Measurements from ENCODE around the gene QDPR.
A peak's percentile ranks its signal among the peaks of the same experiment; 100 is the strongest.

Gene QDPR

GRCh38 chr4:17493619-17494018 lies 18.3 kb downstream of the QDPR start:
- TF ChIP-seq Cebpa-rat (IDR thresholded peaks at IDR 0.05), result no peak
- H4K20me1 ChIP-seq, result peaks cover 12% of the 10 kb centered on the region; the same call in 1 of the 2 replicates
- peaks cover 26% of the 10 kb centered on the region for H3K4me1 ChIP-seq
- H3K27ac ChIP-seq, result no peak overlapping the region
- no peak overlapping the region for H3K4me2 ChIP-seq
- no peaks in the 10 kb centered on the region for H3K27me3 ChIP-seq
- H3K36me3 ChIP-seq, result peaks cover 94% of the 10 kb centered on the region
- no peak overlapping the region for H3K4me3 ChIP-seq
- no peaks in the 10 kb centered on the region for H3K9me3 ChIP-seq
- H3K9ac ChIP-seq, result no peak overlapping the region

DNA sequence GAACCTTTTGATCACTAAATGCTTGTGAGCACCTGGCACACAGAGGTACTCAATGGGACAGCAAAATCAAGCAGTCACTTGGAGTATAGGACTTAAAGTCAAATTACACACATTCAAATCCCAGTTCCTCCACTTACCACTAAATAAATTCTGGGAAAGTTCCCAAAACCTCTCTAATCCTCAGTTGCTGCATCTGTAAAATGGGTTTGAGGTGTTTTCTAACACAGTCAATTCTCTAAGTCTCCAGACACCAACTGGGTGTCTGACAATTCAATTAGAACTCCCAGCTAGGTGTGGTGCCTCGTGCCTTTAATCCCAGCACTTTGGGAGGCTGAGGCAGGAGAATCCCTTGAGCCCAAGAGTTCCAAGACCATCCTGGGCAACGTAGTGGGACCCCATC lies 19.0 kb downstream of the QDPR start:
- Histone ChIP-seq H3K4me2 (no peak overlapping the region), H3K36me3 (peaks cover 95% of the 10 kb centered on the region), H3K9me3 (no peaks in the 10 kb centered on the region), H3K4me3 (no peak overlapping the region), H3K4me1 (peaks cover 29% of the 10 kb centered on the region), H3K27ac (no peak overlapping the region), H4K20me1 (peaks cover 12% of the 10 kb centered on the region; the same call in 1 of the 2 replicates), H3K9ac (no peak overlapping the region), H3K27me3 (no peaks in the 10 kb centered on the region)
- no peak for TF ChIP-seq Cebpa-rat (IDR thresholded peaks at IDR 0.05)

DNA sequence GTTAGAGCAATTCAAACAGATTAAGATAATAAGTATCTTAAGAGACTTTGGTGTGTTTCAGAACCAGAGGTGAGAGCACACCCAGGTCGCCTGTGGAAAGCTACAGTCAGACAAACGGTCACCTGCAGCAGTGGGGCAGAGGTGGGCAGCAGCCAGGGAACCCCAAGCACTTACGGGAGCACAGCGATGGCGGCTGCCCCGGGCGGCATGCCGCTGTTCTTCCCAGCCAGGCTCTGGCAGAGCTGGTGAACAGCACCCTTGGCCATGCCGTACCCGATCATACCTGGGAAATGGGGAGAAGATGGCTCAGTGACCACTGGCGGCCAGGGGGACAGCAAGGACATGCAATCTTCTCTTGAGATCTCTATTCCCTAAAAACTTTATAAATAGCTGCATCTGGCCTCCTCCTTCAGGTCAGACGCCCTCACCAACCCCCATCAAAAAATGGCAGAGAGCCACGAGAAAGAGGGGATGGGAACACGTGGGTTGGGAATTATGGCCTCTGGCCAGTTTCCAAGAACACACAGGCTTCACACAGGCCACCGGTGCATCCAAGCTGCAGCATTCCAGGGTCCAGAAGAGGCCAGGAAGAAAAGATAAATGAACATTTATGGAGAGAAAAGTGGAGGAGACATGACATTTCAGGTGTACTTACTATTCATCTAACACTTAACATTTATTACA lies 19.7 kb downstream of the QDPR start:
- Histone ChIP-seq H4K20me1 (peaks cover 12% of the 10 kb centered on the region; the same call in 1 of the 2 replicates), H3K4me3 (no peak overlapping the region), H3K9me3 (no peaks in the 10 kb centered on the region), H3K4me2 (no peak overlapping the region), H3K27ac (no peak overlapping the region), H3K9ac (no peak overlapping the region), H3K27me3 (no peaks in the 10 kb centered on the region), H3K36me3 (peaks cover 95% of the 10 kb centered on the region), H3K4me1 (peaks cover 29% of the 10 kb centered on the region)
- TF ChIP-seq Cebpa-rat (IDR thresholded peaks at IDR 0.05), result no peak

DNA sequence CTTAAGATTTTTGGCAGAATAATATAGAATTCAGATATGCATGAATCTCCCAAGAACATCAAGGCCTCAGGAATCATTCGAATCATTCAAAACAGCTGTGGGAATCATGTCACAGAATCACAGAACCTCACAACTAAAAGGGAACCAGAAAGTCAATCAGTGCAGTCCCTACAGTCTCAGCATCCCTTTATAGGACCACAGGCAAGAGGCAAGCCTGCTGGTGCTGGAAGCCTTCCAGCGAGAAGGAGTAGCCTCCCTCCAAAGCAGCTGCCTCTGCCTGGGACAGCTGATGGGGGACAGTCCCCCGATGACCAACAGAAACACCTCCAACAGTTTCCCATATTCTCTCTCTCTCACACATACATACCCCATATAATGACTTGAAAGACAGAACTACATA lies 20.7 kb downstream of the QDPR start:
- no peak for TF ChIP-seq Cebpa-rat (IDR thresholded peaks at IDR 0.05)
- Histone ChIP-seq H3K9me3 (no peaks in the 10 kb centered on the region), H3K4me2 (no peak overlapping the region), H3K36me3 (peaks cover 95% of the 10 kb centered on the region), H3K27ac (no peak overlapping the region), H3K27me3 (no peaks in the 10 kb centered on the region), H3K4me3 (no peak overlapping the region), H4K20me1 (peaks cover 12% of the 10 kb centered on the region; the same call in 1 of the 2 replicates), H3K4me1 (peaks cover 29% of the 10 kb centered on the region), H3K9ac (no peak overlapping the region)

DNA sequence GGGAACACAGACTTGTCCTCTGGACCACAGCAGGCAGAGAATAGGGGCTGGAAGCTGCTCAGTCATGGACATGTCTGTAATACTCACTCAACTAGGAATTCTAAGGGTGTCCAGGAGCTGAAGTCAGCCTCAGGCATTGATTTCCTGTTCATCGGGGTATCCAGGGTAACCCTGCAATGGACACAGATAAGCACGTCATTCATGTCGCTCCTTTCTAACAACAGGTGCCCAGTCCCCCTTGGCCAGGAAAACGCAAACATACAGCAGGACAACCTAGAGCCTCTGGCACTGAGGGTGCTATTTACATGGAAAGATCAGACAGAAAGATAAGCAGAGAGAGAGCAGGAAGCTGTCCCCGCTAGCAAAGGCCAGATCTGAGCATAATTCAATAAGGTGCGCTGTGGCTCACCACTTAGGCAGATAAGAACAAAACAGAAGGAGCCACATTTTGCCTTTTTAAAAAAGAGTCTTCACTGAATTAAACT lies 21.3 kb downstream of the QDPR start:
- H4K20me1 ChIP-seq, result peaks cover 12% of the 10 kb centered on the region; the same call in 1 of the 2 replicates
- H3K4me2 ChIP-seq, result peak overlapping the region; percentile 59
- H3K36me3 ChIP-seq, result peaks cover 95% of the 10 kb centered on the region
- H3K4me1 ChIP-seq, result peaks cover 29% of the 10 kb centered on the region
- no peak overlapping the region for H3K4me3 ChIP-seq
- H3K9ac ChIP-seq, result 0 out of 2 replicates have a peak overlapping the region, but pooled peaks have one; percentile 28
- no peak overlapping the region for H3K27ac ChIP-seq
- H3K9me3 ChIP-seq, result no peaks in the 10 kb centered on the region
- no peak for TF ChIP-seq Cebpa-rat (IDR thresholded peaks at IDR 0.05)
- no peaks in the 10 kb centered on the region for H3K27me3 ChIP-seq

- Histone ChIP-seq H4K20me1 (peaks cover 8% of the 10 kb centered on the region; the same call in 1 of the 2 replicates), H3K4me3 (no peak overlapping the region), H3K4me1 (peaks cover 29% of the 10 kb centered on the region), H3K27me3 (no peaks in the 10 kb centered on the region), H3K9ac (peak overlapping the region; percentile 28; the same call in 1 of the 2 replicates), H3K36me3 (peaks cover 95% of the 10 kb centered on the region), H3K9me3 (no peaks in the 10 kb centered on the region), H3K4me2 (peak overlapping the region; percentile 59), H3K27ac (no peak overlapping the region)
- no peak for TF ChIP-seq Cebpa-rat (IDR thresholded peaks at IDR 0.05)
Measured at GRCh38 chr4:17489721-17490120, 22.2 kb downstream of the QDPR start.

DNA sequence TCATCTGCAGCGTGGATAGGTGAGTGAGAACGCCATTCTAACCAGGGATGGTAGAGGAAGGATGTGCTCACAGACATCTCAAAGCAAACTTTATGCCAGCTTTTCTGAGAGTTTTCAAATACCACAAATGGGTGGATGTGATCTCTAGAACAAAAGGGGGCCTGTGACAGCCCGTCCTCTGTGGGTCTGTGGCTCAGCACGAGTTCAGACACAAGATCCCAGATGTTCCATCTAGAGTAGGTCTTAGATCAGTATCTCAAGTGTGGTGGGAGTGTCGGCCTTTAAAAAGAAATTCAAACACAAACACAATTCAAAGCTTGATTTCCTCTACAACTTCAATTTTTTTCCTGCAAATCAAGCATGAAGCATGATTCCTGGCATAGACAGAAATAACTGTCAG lies 22.8 kb downstream of the QDPR start:
- H3K4me3 ChIP-seq, result no peak overlapping the region
- peaks cover 29% of the 10 kb centered on the region for H3K4me1 ChIP-seq
- peaks cover 4% of the 10 kb centered on the region; the same call in 1 of the 2 replicates for H4K20me1 ChIP-seq
- H3K27me3 ChIP-seq, result no peaks in the 10 kb centered on the region
- H3K4me2 ChIP-seq, result peak overlapping the region; percentile 59
- H3K9me3 ChIP-seq, result no peaks in the 10 kb centered on the region
- no peak overlapping the region for H3K27ac ChIP-seq
- TF ChIP-seq Cebpa-rat (IDR thresholded peaks at IDR 0.05), result no peak
- H3K9ac ChIP-seq, result peak overlapping the region; percentile 28; the same call in 1 of the 2 replicates
- H3K36me3 ChIP-seq, result peaks cover 94% of the 10 kb centered on the region

- H3K9me3 ChIP-seq, result peaks cover 6% of the 10 kb centered on the region; the same call in 1 of the 2 replicates
- H3K4me3 ChIP-seq, result no peak overlapping the region
- H3K4me1 ChIP-seq, result no peaks in the 10 kb centered on the region
- no peak for TF ChIP-seq Cebpa-rat (IDR thresholded peaks at IDR 0.05)
- no peaks in the 10 kb centered on the region for H3K27me3 ChIP-seq
- H3K36me3 ChIP-seq, result peaks cover 49% of the 10 kb centered on the region
- no peaks in the 10 kb centered on the region for H4K20me1 ChIP-seq
- H3K4me2 ChIP-seq, result no peak overlapping the region
- no peak overlapping the region for H3K9ac ChIP-seq
- H3K27ac ChIP-seq, result no peak overlapping the region
Measured at GRCh38 chr4:17482716-17483115, 29.2 kb downstream of the QDPR start.

DNA sequence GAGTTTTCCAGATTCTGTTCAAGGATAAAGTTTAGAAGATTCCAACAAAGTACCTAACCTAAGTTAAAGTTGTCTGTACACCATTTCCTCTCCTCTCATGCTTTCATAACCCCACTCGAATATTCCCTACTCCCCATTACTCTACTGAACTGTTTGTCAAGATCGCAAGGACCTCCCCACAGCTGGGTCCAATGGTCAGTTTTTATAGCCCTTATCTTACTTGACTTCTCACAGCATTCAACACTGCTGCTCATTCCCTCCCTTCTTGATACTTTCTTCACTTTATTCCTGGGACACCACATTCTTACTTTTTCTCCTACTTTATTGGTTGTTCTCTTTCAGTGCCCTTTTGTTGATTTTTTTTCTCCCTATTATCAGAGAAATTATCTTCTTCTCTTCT lies 30.9 kb downstream of the QDPR start:
- no peak overlapping the region for H3K9ac ChIP-seq
- peaks cover 31% of the 10 kb centered on the region for H3K36me3 ChIP-seq
- no peak overlapping the region for H3K4me2 ChIP-seq
- H3K4me1 ChIP-seq, result no peaks in the 10 kb centered on the region
- peaks cover 6% of the 10 kb centered on the region; the same call in 1 of the 2 replicates for H3K9me3 ChIP-seq
- H4K20me1 ChIP-seq, result no peaks in the 10 kb centered on the region
- TF ChIP-seq Cebpa-rat (IDR thresholded peaks at IDR 0.05), result no peak
- H3K4me3 ChIP-seq, result no peak overlapping the region
- no peaks in the 10 kb centered on the region for H3K27me3 ChIP-seq
- H3K27ac ChIP-seq, result no peak overlapping the region

DNA sequence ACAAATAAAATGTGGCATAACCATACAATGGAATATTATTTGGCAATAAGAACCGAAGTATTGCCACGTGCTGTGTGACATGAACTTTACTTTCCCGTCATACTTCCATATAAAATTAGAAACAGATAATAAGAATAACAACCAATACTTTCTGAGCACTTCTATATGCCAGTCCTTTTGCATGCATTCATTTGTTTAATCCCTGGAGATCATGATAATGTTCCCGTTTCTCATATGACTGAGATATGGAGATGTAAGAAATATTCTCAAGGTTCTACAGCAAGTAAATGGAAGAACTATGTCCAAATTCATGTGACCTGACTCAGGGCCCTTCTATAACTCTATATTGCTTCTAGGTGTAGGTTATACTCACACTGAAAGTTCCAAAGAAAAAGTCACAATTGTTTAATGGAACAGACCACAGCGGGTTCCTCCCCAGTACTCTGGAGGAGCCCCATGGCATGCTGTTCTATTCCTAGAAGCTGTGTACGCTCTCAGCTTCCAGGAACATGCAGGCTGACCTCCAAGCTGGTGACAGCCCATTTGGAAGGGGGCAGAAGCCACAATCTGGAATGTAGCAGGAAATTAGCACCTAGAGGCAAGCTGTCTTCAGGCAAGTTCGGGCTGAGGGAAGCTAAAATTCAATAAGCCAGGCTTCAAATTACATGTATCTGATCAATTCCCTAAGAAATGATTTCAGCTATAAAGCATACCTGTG lies 31.5 kb downstream of the QDPR start:
- H3K27me3 ChIP-seq, result no peaks in the 10 kb centered on the region
- no peak overlapping the region for H3K27ac ChIP-seq
- peaks cover 6% of the 10 kb centered on the region; the same call in 1 of the 2 replicates for H3K9me3 ChIP-seq
- no peaks in the 10 kb centered on the region for H3K4me1 ChIP-seq
- no peaks in the 10 kb centered on the region for H4K20me1 ChIP-seq
- no peak overlapping the region for H3K9ac ChIP-seq
- no peak overlapping the region for H3K4me3 ChIP-seq
- peaks cover 25% of the 10 kb centered on the region for H3K36me3 ChIP-seq
- TF ChIP-seq Cebpa-rat (IDR thresholded peaks at IDR 0.05), result no peak
- no peak overlapping the region for H3K4me2 ChIP-seq
